Endometrial microvascular endothelial cells (primary cell): ENCODE results near the gene DCUN1D5. TPM values are rescaled to one million over a fixed set of nuclear protein-coding genes. Genes with fewer than 3 reads are reported as not detected.
"Not testable (repeated sequence)": the region's sequence is repeated elsewhere in the genome, so short reads cannot be mapped to it uniquely, and the experiment has no call there.

Experiments used
- in situ Hi-C: cut with HindIII; loops from 2 replicates; pipeline ENCODE4 v1.10.0; 2017; ENCODE audit warnings: low sequenced_read_pairs, low pct_unique_long_range_greater_than_20kb; ENCODE audit errors: inconsistent ontology term
- total RNA-seq: library from RNA; depleted of rRNA; stranded (reverse); fragments of >200 nt; gene quantifications from one replicate; pipeline ENCODE4 v1.2.3, GENCODE V29; 2015; ENCODE audit errors: inconsistent ontology term

DCUN1D5 gene
- total RNA-seq, 1 donor from 2014 or later: 144 TPM

- in situ Hi-C loops: no loop called here
Measured at GRCh38 chr11:103067118-103067517, 24.8 kb downstream of the DCUN1D5 start.

- in situ Hi-C loops: no loop called here
Measured at GRCh38 chr11:103061656-103062055, 30.3 kb downstream of the DCUN1D5 start.

- in situ Hi-C loops: no loop called here
Measured at GRCh38 chr11:103055221-103055890, 36.6 kb downstream of the DCUN1D5 start.

GRCh38 chr11:103053997-103054396 lies 38.0 kb downstream of the DCUN1D5 start:
- in situ Hi-C loops: no loop called here

GRCh38 chr11:103051981-103052380 lies 40.0 kb downstream of the DCUN1D5 start:
- in situ Hi-C loops: no loop called here

- in situ Hi-C loops: no loop called here
Measured at GRCh38 chr11:103051151-103051801, 40.7 kb downstream of the DCUN1D5 start.

- in situ Hi-C loops: no loop called here
Measured at GRCh38 chr11:103050351-103050750, 41.6 kb downstream of the DCUN1D5 start.

- in situ Hi-C loops: no loop called here
Measured at GRCh38 chr11:103047837-103048236, 44.1 kb downstream of the DCUN1D5 start.

GRCh38 chr11:103043826-103044678 lies 47.9 kb downstream of the DCUN1D5 start:
- in situ Hi-C loops: no loop called here

GRCh38 chr11:103042161-103042560 lies 49.8 kb downstream of the DCUN1D5 start:
- in situ Hi-C loops: no loop called here

- in situ Hi-C loops: no loop called here
Measured at GRCh38 chr11:103035791-103036434, 56.0 kb downstream of the DCUN1D5 start.

- in situ Hi-C loops: no loop called here
Measured at GRCh38 chr11:103035216-103035615, 56.7 kb downstream of the DCUN1D5 start.

- in situ Hi-C loops: no loop called here
Measured at GRCh38 chr11:103031834-103032233, 60.1 kb downstream of the DCUN1D5 start.

GRCh38 chr11:103029401-103029800 lies 62.6 kb downstream of the DCUN1D5 start:
- in situ Hi-C loops: no loop called here

GRCh38 chr11:103028304-103029020 lies 63.5 kb downstream of the DCUN1D5 start:
- in situ Hi-C loops: not testable (repeated sequence)

GRCh38 chr11:103024086-103024485 lies 67.9 kb downstream of the DCUN1D5 start:
- in situ Hi-C loops: no loop called here

GRCh38 chr11:103016031-103016430 lies 75.9 kb downstream of the DCUN1D5 start:
- in situ Hi-C loops: no loop called here

GRCh38 chr11:103013421-103013820 lies 78.5 kb downstream of the DCUN1D5 start:
- in situ Hi-C loops: no loop called here
